Measurements from ENCODE around the gene FEZF1.

FEZF1 gene

GRCh38 chr7:122340427-122340826, 35.9 kb upstream of the FEZF1 start:
- TF ChIP-seq MAX (IDR thresholded peaks at IDR 0.05; ENCODE audit: low read depth, low read length): no peak
- no peak for TF ChIP-seq POLR2A (IDR thresholded peaks at IDR 0.05; ENCODE audit: extremely low read depth, insufficient read length)
- TF ChIP-seq CTCF (IDR thresholded peaks at IDR 0.05; ENCODE audit: low read depth, low read length): no peak
- TF ChIP-seq MYC (IDR thresholded peaks at IDR 0.05; ENCODE audit: low read depth, low read length): no peak
- no peak for DNase-seq (ENCODE audit: low read depth)
- H3K4me3 ChIP-seq (ENCODE audit: low read depth, low read length): no peak overlapping the region

GRCh38 chr7:122339145-122339904, 34.8 kb upstream of the FEZF1 start:
- TF ChIP-seq MYC (IDR thresholded peaks at IDR 0.05; ENCODE audit: low read depth, low read length) (no peak), MAX (IDR thresholded peaks at IDR 0.05; ENCODE audit: low read depth, low read length) (no peak), CTCF (IDR thresholded peaks at IDR 0.05; ENCODE audit: low read depth, low read length) (no peak), POLR2A (IDR thresholded peaks at IDR 0.05; ENCODE audit: extremely low read depth, insufficient read length) (no peak)
- DNase-seq (ENCODE audit: low read depth): no peak
- no peak overlapping the region for H3K4me3 ChIP-seq (ENCODE audit: low read depth, low read length)

GRCh38 chr7:122337011-122337410, 32.5 kb upstream of the FEZF1 start:
- TF ChIP-seq MAX (IDR thresholded peaks at IDR 0.05; ENCODE audit: low read depth, low read length) (no peak), MYC (IDR thresholded peaks at IDR 0.05; ENCODE audit: low read depth, low read length) (no peak), POLR2A (IDR thresholded peaks at IDR 0.05; ENCODE audit: extremely low read depth, insufficient read length) (no peak), CTCF (IDR thresholded peaks at IDR 0.05; ENCODE audit: low read depth, low read length) (no peak)
- no peak for DNase-seq (ENCODE audit: low read depth)
- no peak overlapping the region for H3K4me3 ChIP-seq (ENCODE audit: low read depth, low read length)

GRCh38 chr7:122329145-122329802, 24.7 kb upstream of the FEZF1 start:
- DNase-seq (ENCODE audit: low read depth): no peak
- no peak overlapping the region for H3K4me3 ChIP-seq (ENCODE audit: low read depth, low read length)
- no peak for TF ChIP-seq CTCF (IDR thresholded peaks at IDR 0.05; ENCODE audit: low read depth, low read length)
- TF ChIP-seq POLR2A (IDR thresholded peaks at IDR 0.05; ENCODE audit: extremely low read depth, insufficient read length): no peak
- TF ChIP-seq MYC (IDR thresholded peaks at IDR 0.05; ENCODE audit: low read depth, low read length): no peak
- no peak for TF ChIP-seq MAX (IDR thresholded peaks at IDR 0.05; ENCODE audit: low read depth, low read length)

- no peak for TF ChIP-seq MYC (IDR thresholded peaks at IDR 0.05; ENCODE audit: low read depth, low read length)
- no peak overlapping the region for H3K4me3 ChIP-seq (ENCODE audit: low read depth, low read length)
- no peak for DNase-seq (ENCODE audit: low read depth)
Observed at GRCh38 chr7:122327969-122328368, 23.4 kb upstream of the FEZF1 start.
